A673 (cell line): Measurements from ENCODE around the gene GPHA2. TPM values are rescaled to one million over a fixed set of nuclear protein-coding genes. Genes with fewer than 3 reads are reported as not detected.

Experiments
- BruUV-seq: library from RNA; stranded (reverse); fragments of 400-500 nt; replicated peaks from 2 replicates; lab custom pipeline; 2021; lab: Mats Ljungman, UMichigan
- CTCF ChIA-PET: fragments of 300-600 bp; sonication (Branson Sonifier 250); formaldehyde crosslinking; loops from one replicate; lab custom pipeline; 2022; ENCODE audit warnings: antibody characterized with exemption; lab: Charles Lee
- POLR2A ChIA-PET: fragments of 300-600 bp; sonication (Branson Sonifier 250); formaldehyde crosslinking; loops from one replicate; lab custom pipeline; 2022; ENCODE audit warnings: antibody characterized with exemption; ENCODE audit not compliant: low non-redundant PET; lab: Charles Lee
- DNase-seq: peaks from one replicate; pipeline ENCODE4 v3.0.0-alpha.2; 2015; ENCODE audit warnings: low spot score
- H3K27ac ChIP-seq: fragments of 200-600 bp; sonication (generic); 2 replicates; pipeline ENCODE4 v1.5.1; 2016; ENCODE audit warnings: mixed run types, low read depth, mild to moderate bottlenecking, mixed read lengths, antibody characterized with exemption, low read length; ENCODE audit not compliant: poor library complexity, severe bottlenecking
- H3K27me3 ChIP-seq: fragments of 200-600 bp; sonication (generic); replicated peaks from 2 replicates; pipeline ENCODE4 v1.6.1; 2017; ENCODE audit warnings: mixed run types, low read depth, mild to moderate bottlenecking, mixed read lengths, antibody characterized with exemption, low read length; ENCODE audit not compliant: insufficient read depth, poor library complexity
- H3K36me3 ChIP-seq: fragments of 200-600 bp; sonication (generic); 2 replicates; pipeline ENCODE4 v1.6.1; 2016; ENCODE audit warnings: mixed run types, mild to moderate bottlenecking, mixed read lengths, antibody characterized with exemption, low read length; ENCODE audit not compliant: insufficient read depth, poor library complexity, severe bottlenecking
- H3K4me1 ChIP-seq: fragments of 200-600 bp; sonication (generic); 2 replicates; pipeline ENCODE4 v1.6.1; 2017; ENCODE audit warnings: mixed run types, mild to moderate bottlenecking, mixed read lengths, antibody characterized with exemption, low read length; ENCODE audit not compliant: insufficient read depth, poor library complexity, severe bottlenecking
- H3K4me3 ChIP-seq: fragments of 200-600 bp; sonication (generic); 2 replicates; pipeline ENCODE4 v1.5.1; 2016; ENCODE audit warnings: low read depth, mixed run types, mild to moderate bottlenecking, mixed read lengths, low read length; ENCODE audit not compliant: poor library complexity, severe bottlenecking
- H3K9me3 ChIP-seq: fragments of 200-600 bp; sonication (generic); 2 replicates; pipeline ENCODE4 v1.6.1; 2016; ENCODE audit warnings: mixed run types, low read depth, mild to moderate bottlenecking, mixed read lengths, antibody characterized with exemption, low read length; ENCODE audit not compliant: poor library complexity, severe bottlenecking
- CTCF ChIP-seq: fragments of 300-800, 200-600 bp; sonication (generic); conservative IDR thresholded peaks from 2 replicates; pipeline ENCODE4 v1.5.1; 2017; ENCODE audit warnings: low read depth, mild to moderate bottlenecking, antibody characterized with exemption, low read length, moderate library complexity, mixed read lengths
- EZH2 ChIP-seq: fragments of 200-600 bp; sonication (generic); IDR thresholded peaks from 2 replicates; pipeline ENCODE4 v1.6.1; 2017; ENCODE audit warnings: borderline replicate concordance, low read depth, mild to moderate bottlenecking, mixed read lengths, antibody characterized with exemption, low read length; ENCODE audit not compliant: poor library complexity, severe bottlenecking
- intact Hi-C: fragments of 100-400 bp; cut with micrococcal nuclease; formaldehyde crosslinking; loops from one replicate; pipeline ENCODE4 v1.10.0; 2022; ENCODE audit not compliant: unreplicated experiment
- total RNA-seq: library from RNA; stranded (reverse); gene quantifications from 2 replicates; pipeline ENCODE4 v1.2.3, GENCODE V29; 2021

GPHA2 gene
- total RNA-seq, 1 experiment from 2014 or later = not detected

DNA sequence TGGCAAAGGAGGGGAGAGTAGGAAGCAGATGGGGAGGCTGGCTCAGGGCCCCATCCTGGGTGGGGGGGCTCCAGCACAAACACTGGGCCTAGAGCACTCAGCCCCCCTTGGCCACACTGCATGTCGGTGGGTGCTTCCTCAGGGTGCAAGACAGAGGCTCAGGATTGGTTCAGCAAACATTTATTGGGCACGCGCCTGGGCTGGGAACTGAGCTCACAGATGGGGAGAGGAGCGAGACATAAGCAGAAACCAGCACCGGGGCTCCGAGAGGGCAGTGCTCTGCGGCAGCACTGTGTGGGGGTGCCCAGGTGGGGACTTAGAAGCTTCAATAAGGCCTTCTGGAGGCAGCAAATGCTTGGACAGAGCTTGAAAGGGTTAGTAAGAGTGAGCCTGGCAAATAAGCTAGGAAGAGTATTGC, 45.2 kb downstream of the GPHA2 start:
- CTCF ChIA-PET = interaction anchor here (1.1 kb wide), 1 partner anchor 12 kb away, joined by 3 read pairs; the partner anchor contains the start of gene EHD1
- no peak for DNase-seq
- H3K9me3 ChIP-seq = no peaks in the 10 kb centered on the region
- no peaks in the 10 kb centered on the region for H3K36me3 ChIP-seq
- no peak for TF ChIP-seq CTCF
- TF ChIP-seq EZH2 = no peak
- POLR2A ChIA-PET = no interaction called here
- no peaks in the 10 kb centered on the region for H3K27me3 ChIP-seq
- BruUV-seq = no TSS peak
- H3K27ac ChIP-seq = no peak overlapping the region
- no peak overlapping the region for H3K4me3 ChIP-seq
- intact Hi-C loops = no loop called here
- H3K4me1 ChIP-seq = no peaks in the 10 kb centered on the region

DNA sequence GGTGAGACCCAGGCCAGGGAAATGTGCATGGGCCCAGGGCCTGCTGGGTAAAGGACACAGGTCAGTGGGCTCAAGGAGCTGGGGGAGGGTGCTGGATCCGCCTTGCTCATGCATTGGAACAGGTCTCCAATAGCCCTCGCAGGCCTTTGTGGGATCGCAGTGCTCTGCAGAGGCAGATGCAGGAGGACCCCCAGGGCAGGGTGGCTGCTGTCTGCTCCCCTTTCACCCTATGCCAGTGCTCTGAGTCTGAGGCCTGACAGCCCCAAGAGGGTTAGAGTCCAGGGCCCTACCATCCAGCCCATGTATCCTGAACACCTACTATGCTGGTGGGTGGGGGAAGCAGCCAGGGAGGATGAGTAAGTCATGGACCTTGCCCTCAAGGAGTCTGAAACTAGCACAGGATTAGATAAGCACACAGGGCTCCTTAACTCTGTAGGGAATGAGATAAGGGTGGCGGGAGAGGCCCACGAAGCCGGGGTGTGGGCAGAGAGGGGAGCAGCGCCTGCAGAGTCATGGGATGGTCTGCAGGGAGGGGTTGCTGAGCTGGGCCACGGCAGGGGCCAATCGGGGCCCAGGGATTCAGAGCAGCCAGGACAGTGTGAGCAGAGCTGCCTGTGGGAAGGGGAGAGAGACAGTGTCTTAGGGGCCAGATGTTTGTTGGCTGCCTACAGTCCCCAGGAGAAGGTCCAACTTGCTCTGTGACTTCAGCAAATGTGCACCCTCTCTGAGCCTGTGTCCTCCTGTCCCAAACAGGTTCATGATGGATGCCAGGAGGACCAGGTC, 46.8 kb downstream of the GPHA2 start:
- TF ChIP-seq CTCF (no peak), EZH2 (no peak)
- CTCF ChIA-PET = no interaction called here
- no TSS peak for BruUV-seq
- no peak for DNase-seq
- Histone ChIP-seq H3K36me3 (no peaks in the 10 kb centered on the region), H3K4me3 (no peak overlapping the region), H3K9me3 (no peaks in the 10 kb centered on the region), H3K27me3 (no peaks in the 10 kb centered on the region), H3K27ac (no peak overlapping the region), H3K4me1 (no peaks in the 10 kb centered on the region)
- intact Hi-C loops = no loop called here
- POLR2A ChIA-PET = no interaction called here

DNA sequence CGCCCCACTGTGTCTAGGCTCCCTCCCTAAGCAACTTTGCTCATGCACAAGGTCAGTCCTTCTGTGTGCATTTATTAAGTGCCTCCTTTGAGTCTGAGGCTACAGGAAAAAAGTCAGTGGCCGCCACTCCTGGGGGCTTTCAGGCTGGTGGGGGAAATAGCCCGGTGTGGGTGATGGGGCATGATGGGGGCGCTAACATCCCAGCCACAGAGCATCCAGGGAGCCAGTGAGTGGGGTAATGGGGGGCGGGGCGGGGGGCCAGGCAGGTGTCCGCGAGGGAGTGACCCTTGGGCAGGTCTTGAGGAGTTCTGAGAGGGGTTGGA, 47.3 kb downstream of the GPHA2 start:
- BruUV-seq = no TSS peak
- POLR2A ChIA-PET = no interaction called here

More for the DNA sequence above, 47.3 kb downstream of the GPHA2 start:
- H3K4me3 ChIP-seq = no peak overlapping the region
- TF ChIP-seq CTCF = no peak
- TF ChIP-seq EZH2 = no peak
- no peak overlapping the region for H3K27ac ChIP-seq
- no peaks in the 10 kb centered on the region for H3K36me3 ChIP-seq
- no peaks in the 10 kb centered on the region for H3K27me3 ChIP-seq
- intact Hi-C loops = no loop called here
- no peak for DNase-seq
- CTCF ChIA-PET = interaction anchor here (0.6 to 1.0 kb wide), 10 partner anchors 10 to 110 kb away, joined by 3 to 14 read pairs (median 3); partner anchors contain the start of genes EHD1, PPP2R5B and SF1
- no peaks in the 10 kb centered on the region for H3K9me3 ChIP-seq
- no peaks in the 10 kb centered on the region for H3K4me1 ChIP-seq
